SK-N-SH treated with all-trans-retinoic acid at 6 μM for 48 hours (cell line): Measurements from ENCODE around the gene RHO.

Experiments
- PATZ1 ChIP-seq: fragments of 250-450 bp; sonication (Bioruptor Pico); IDR thresholded peaks from 2 replicates; pipeline ENCODE4 v1.8.0; 2020; ENCODE audit warnings: mild to moderate bottlenecking, moderate library complexity, borderline replicate concordance
- TOX ChIP-seq: fragments of 250-450 bp; sonication (Bioruptor Pico); IDR thresholded peaks from 2 replicates; pipeline ENCODE4 v1.8.0; 2021; ENCODE audit warnings: mild to moderate bottlenecking, moderate library complexity, borderline replicate concordance
- ZNF565 ChIP-seq: fragments of 450-650 bp; formaldehyde crosslinking; conservative IDR thresholded peaks from 2 replicates; pipeline ENCODE4 v1.5.0; 2020; ENCODE audit warnings: low read depth, mild to moderate bottlenecking, moderate library complexity

- no peak for TF ChIP-seq PATZ1
- TF ChIP-seq ZNF565 (CRISPR knock-in tag): no peak
- TF ChIP-seq TOX (CRISPR knock-in tag): no peak
These were observed 1.2 kb downstream of the RHO start for GRCh38 chr3:129529436-129530210.
